Naive thymus-derived CD4-positive, alpha-beta T cell (primary cell): ENCODE results near the gene TRMT2A. TPM values are rescaled to one million over a fixed set of nuclear protein-coding genes. Genes with fewer than 3 reads are reported as not detected.
A peak's percentile ranks its signal among the peaks of the same experiment; 100 is the strongest.

Experiments
- ATAC-seq: fragments of 150-1000 bp; cut with Tn5 transposase; 2 replicates; pipeline ENCODE4 v1.10.0; 2021; ENCODE audit warnings: mild to moderate bottlenecking, moderate library complexity
- CTCF ChIA-PET: fragments of 350-600 bp; sonication (Branson Sonifier 250); formaldehyde crosslinking; loops from one replicate; lab custom pipeline; 2021; ENCODE audit warnings: antibody characterized with exemption; lab: Charles Lee
- POLR2A ChIA-PET: fragments of 350-600 bp; sonication (Branson Sonifier 250); formaldehyde crosslinking; loops from one replicate; lab custom pipeline; 2021; ENCODE audit warnings: antibody characterized with exemption, inconsistent platforms; lab: Charles Lee
- DNase-seq, 9 donors: peaks; one replicate each; pipeline versions ENCODE4 v3.0.0 to v3.0.0-alpha.2; 2020 to 2022; ENCODE audit warnings: mixed read lengths in 1 of 9
- H3K27ac ChIP-seq: one replicate; pipeline ENCODE4 v1.7.0; 2013; ENCODE audit warnings: mild to moderate bottlenecking, low read depth, low read length, moderate library complexity
- H3K27me3 ChIP-seq, 2 donors: one replicate each; pipeline ENCODE4 v1.7.0; 2013; ENCODE audit warnings: low read length in 2 of 2, mild to moderate bottlenecking in 2 of 2, moderate library complexity in 2 of 2; ENCODE audit not compliant: control insufficient read depth in 2 of 2, insufficient read depth in 2 of 2
- H3K36me3 ChIP-seq, 3 experiments: 1 replicate in 2 of 3; 2 replicates in 1 of 3; pipeline ENCODE4 v1.7.0; 2013; ENCODE audit warnings: low read length in 3 of 3, mild to moderate bottlenecking in 3 of 3, moderate library complexity in 1 of 3; ENCODE audit not compliant: insufficient read depth in 3 of 3, control insufficient read depth in 2 of 3
- H3K4me1 ChIP-seq, 2 donors: one replicate each; pipeline ENCODE4 v1.7.0; 2013; ENCODE audit warnings: low read length in 2 of 2, mild to moderate bottlenecking in 2 of 2, moderate library complexity in 1 of 2; ENCODE audit not compliant: control insufficient read depth in 2 of 2, insufficient read depth in 2 of 2
- H3K4me3 ChIP-seq: 2 replicates; pipeline ENCODE4 v1.7.0; 2013; ENCODE audit warnings: mild to moderate bottlenecking, low read length
- H3K9me3 ChIP-seq, 3 experiments: 1 replicate in 2 of 3; 2 replicates in 1 of 3; pipeline ENCODE4 v1.7.0; 2013; ENCODE audit warnings: low read length in 3 of 3; ENCODE audit not compliant: control insufficient read depth in 2 of 3
- H3K27ac Mint-ChIP-seq, 9 donors: one replicate each; pipeline ENCODE4 v1.8.0; 2020 to 2022; ENCODE audit warnings: mixed read lengths in 9 of 9, mild to moderate bottlenecking in 8 of 9, moderate library complexity in 5 of 9, inconsistent platforms in 2 of 9
- H3K27me3 Mint-ChIP-seq, 5 donors: one replicate each; pipeline ENCODE4 v1.8.0; 2021 to 2022; ENCODE audit warnings: mixed read lengths in 5 of 5, mild to moderate bottlenecking in 1 of 5
- H3K36me3 Mint-ChIP-seq, 5 donors: one replicate each; pipeline ENCODE4 v1.8.0; 2020 to 2022; ENCODE audit warnings: mixed read lengths in 5 of 5, mild to moderate bottlenecking in 3 of 5, inconsistent platforms in 1 of 5
- H3K4me1 Mint-ChIP-seq, 7 donors: one replicate each; pipeline ENCODE4 v1.8.0; 2020 to 2022; ENCODE audit warnings: mixed read lengths in 7 of 7, mild to moderate bottlenecking in 3 of 7, inconsistent platforms in 1 of 7
- H3K4me3 Mint-ChIP-seq, 10 donors: one replicate each; pipeline ENCODE4 v1.8.0; 2020 to 2022; ENCODE audit warnings: mild to moderate bottlenecking in 10 of 10, mixed read lengths in 10 of 10, moderate library complexity in 6 of 10, inconsistent platforms in 2 of 10
- H3K9me3 Mint-ChIP-seq, 11 donors: one replicate each; pipeline ENCODE4 v1.8.0; 2020 to 2022; ENCODE audit warnings: mixed read lengths in 11 of 11, mild to moderate bottlenecking in 4 of 11, inconsistent platforms in 1 of 11, moderate library complexity in 1 of 11
- intact Hi-C, 2 donors: fragments of 100-400 bp; cut with micrococcal nuclease; formaldehyde crosslinking; loops; one replicate each; pipeline ENCODE4 v1.15.1; 2023
- polyA plus RNA-seq, 2 donors: library from polyadenylated mRNA; unstranded; fragments of 300-500 nt; fragmentation: Illumina TruSeq; gene quantifications; one replicate each; pipeline ENCODE4 v1.2.3, GENCODE V29; 2021
- total RNA-seq, 6 experiments: library from RNA in 5 of 6; stranded (reverse) in 5 of 6; gene quantifications; 1 replicate in 5 of 6; 2 replicates in 1 of 6; pipeline ENCODE4 v1.2.3 and lab custom pipeline; 2021 to 2026

Gene TRMT2A
- total and polyA plus RNA-seq, 7 experiments from 2014 or later = 30.0 to 134 (median 94.7) TPM

- H3K4me3 Mint-ChIP-seq = peak overlapping the region in 1 of 10 donors; percentile 26
- DNase-seq (no peak), ATAC-seq (no peak)
- no peaks in the 10 kb centered on the region for H3K27me3 Mint-ChIP-seq
- Histone ChIP-seq H3K36me3 (peaks cover 0 to 87% (median 9%) of the 10 kb centered on the region in 3 experiments), H3K4me3 (no peak overlapping the region), H3K9me3 (no peaks in the 10 kb centered on the region), H3K27ac (peak overlapping the region; percentile 50), H3K27me3 (no peaks in the 10 kb centered on the region), H3K4me1 (peaks cover 14 to 18% of the 10 kb centered on the region in 2 donors)
- peaks cover 12 to 31% (median 19%) of the 10 kb centered on the region in 7 donors for H3K4me1 Mint-ChIP-seq
- intact Hi-C loops = loop anchor here in 1 of 2 donors (1.0 to 10.0 kb wide), 2 partner anchors 142 to 967 kb away; partner anchors contain the start of gene ESS2
- H3K36me3 Mint-ChIP-seq = peaks cover 0 to 15% (median 6%) of the 10 kb centered on the region in 5 donors
- POLR2A ChIA-PET = interaction anchor here (0.5 kb wide), 1 partner anchor 65 kb away, joined by 7 read pairs; no protein-coding TSS in a partner anchor
- peak overlapping the region in 8 of 9 donors; percentile 34 to 88 (median 74) for H3K27ac Mint-ChIP-seq
- H3K9me3 Mint-ChIP-seq = no peaks in the 10 kb centered on the region
- CTCF ChIA-PET = no interaction called here
Measured at GRCh38 chr22:20111689-20112622, 5.1 kb downstream of the TRMT2A start.

- H3K27ac ChIP-seq = peak overlapping the region; percentile 50
Measured at GRCh38 chr22:20111045-20111688, 5.9 kb downstream of the TRMT2A start.

GRCh38 chr22:20110359-20110985 lies 6.6 kb downstream of the TRMT2A start:
- H3K27me3 Mint-ChIP-seq = no peaks in the 10 kb centered on the region
- intact Hi-C loops = loop anchor here in 1 of 2 donors (10.0 kb wide), 1 partner anchor 966 kb away; the partner anchor contains the start of gene ESS2
- H3K27me3 ChIP-seq = no peaks in the 10 kb centered on the region
- H3K9me3 ChIP-seq = no peaks in the 10 kb centered on the region
- ChIA-PET POLR2A (no interaction called here), CTCF (interaction anchor here (1.0 to 1.2 kb wide), 2 partner anchors 9 to 92 kb away, joined by 3 to 4 read pairs; no protein-coding TSS in a partner anchor)
- H3K9me3 Mint-ChIP-seq = no peaks in the 10 kb centered on the region
- H3K4me3 ChIP-seq = no peak overlapping the region
- DNase-seq (no peak), ATAC-seq (no peak)
- no peak overlapping the region for H3K4me3 Mint-ChIP-seq
- peaks cover 0 to 97% (median 11%) of the 10 kb centered on the region in 3 experiments for H3K36me3 ChIP-seq
- H3K4me1 ChIP-seq = peaks cover 4 to 10% of the 10 kb centered on the region in 2 donors
- H3K4me1 Mint-ChIP-seq = peaks cover 5 to 27% (median 13%) of the 10 kb centered on the region in 7 donors
- H3K27ac ChIP-seq = peak overlapping the region; percentile 50
- H3K27ac Mint-ChIP-seq = peak overlapping the region in 7 of 9 donors; percentile 28 to 88 (median 54)
- H3K36me3 Mint-ChIP-seq = peaks cover 0 to 13% (median 6%) of the 10 kb centered on the region in 5 donors

More at GRCh38 chr22:20111045-20111688, 5.9 kb downstream of the TRMT2A start:
- Histone ChIP-seq H3K4me1 (peaks cover 11 to 17% of the 10 kb centered on the region in 2 donors), H3K27me3 (no peaks in the 10 kb centered on the region), H3K36me3 (peaks cover 0 to 94% (median 11%) of the 10 kb centered on the region in 3 experiments), H3K9me3 (no peaks in the 10 kb centered on the region), H3K4me3 (no peak overlapping the region)
- Mint-ChIP-seq H3K36me3 (peaks cover 0 to 13% (median 6%) of the 10 kb centered on the region in 5 donors), H3K27me3 (no peaks in the 10 kb centered on the region), H3K4me3 (no peak overlapping the region), H3K27ac (peak overlapping the region; percentile 28 to 88 (median 64)), H3K9me3 (no peaks in the 10 kb centered on the region), H3K4me1 (peaks cover 8 to 29% (median 13%) of the 10 kb centered on the region in 7 donors)
- intact Hi-C loops = loop anchor here in 1 of 2 donors (1.0 to 10.0 kb wide), 2 partner anchors 141 to 966 kb away; partner anchors contain the start of gene ESS2
- POLR2A ChIA-PET = no interaction called here
- DNase-seq = peak in 2 of 9 donors; percentile 17 to 24
- CTCF ChIA-PET = interaction anchor here (1.2 kb wide), 1 partner anchor 93 kb away, joined by 3 read pairs; no protein-coding TSS in a partner anchor
- peak; percentile 70 for ATAC-seq

DNA sequence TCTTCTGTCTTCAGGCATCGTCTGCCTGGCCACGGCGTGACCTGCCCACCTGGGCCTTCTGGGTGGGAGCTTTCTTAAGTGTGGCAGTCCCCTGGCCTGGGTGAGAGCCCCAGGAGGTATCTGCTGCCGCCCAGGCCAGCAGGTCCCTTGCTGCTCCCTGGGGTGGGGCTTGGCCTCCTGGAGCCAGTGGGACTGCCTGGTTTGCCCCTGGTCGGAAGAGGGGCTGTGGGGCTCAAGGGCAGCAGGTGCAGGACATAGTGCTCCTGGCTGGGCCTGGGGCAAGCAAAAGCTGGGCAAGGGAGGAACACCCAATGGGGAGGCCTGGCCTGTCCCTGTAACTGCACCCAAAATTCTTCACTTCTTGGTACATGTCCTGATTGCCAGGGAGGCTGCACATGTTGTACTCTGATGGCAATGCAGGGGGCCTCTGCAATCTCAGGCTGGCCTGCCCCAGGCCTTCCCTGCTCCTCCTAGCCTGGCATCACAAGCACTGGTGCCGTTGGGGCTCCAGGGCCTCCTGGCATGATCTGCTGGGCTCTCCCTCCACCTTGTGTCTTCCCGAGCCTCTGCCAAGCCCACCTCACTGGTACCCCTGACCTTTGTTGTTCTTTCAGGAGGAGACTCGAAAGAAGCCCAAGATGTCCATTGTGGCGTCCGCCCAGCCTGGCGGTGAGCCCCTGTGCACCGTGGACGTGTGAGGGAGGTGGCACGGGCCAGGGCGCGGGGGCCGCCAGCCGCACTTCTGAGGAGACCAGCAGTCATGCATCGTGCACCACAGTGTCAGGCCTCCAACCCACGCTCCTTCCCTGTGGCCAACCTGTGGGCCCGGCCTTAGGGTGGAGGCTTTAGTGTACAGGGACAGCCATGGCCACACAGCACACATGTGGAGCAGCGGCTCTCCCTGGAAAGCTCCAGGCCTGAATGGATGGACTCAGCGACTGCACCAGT lies 7.3 kb downstream of the TRMT2A start:
- intact Hi-C loops = loop anchor here in 1 of 2 donors (10.0 kb wide), 1 partner anchor 965 kb away; the partner anchor contains the start of gene ESS2

DNA sequence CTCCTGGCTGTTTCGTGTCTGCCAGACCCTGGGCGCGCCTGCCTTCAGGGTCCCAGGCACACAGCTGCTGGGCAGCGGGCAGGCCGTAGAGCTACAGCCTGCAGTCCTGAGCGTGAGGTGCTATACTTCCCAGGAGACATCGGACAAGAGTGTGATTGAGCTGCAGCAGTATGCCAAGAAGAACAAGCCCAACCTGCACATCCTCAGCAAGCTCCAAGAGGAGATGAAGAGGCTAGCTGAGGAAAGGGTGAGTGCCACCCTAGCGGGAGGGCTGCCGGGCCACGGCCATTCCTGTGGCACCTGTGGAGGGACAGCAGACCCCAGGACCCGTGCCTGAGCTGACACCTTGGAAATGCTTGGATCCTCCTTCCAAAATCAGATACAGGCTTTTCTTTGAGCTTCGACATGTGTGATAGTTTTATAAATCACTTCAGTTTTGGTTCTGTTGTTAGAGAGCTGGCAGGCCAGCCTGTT lies 8.2 kb downstream of the TRMT2A start:
- Histone ChIP-seq H3K9me3 (no peaks in the 10 kb centered on the region), H3K4me1 (peaks cover 0 to 6% of the 10 kb centered on the region in 2 donors), H3K27me3 (no peaks in the 10 kb centered on the region), H3K4me3 (no peak overlapping the region), H3K27ac (no peak overlapping the region), H3K36me3 (peaks cover 0 to 88% (median 6%) of the 10 kb centered on the region in 3 experiments)
- Mint-ChIP-seq H3K4me3 (no peak overlapping the region), H3K9me3 (no peaks in the 10 kb centered on the region), H3K4me1 (peaks cover 0 to 15% (median 8%) of the 10 kb centered on the region in 7 donors), H3K36me3 (peaks cover 0 to 7% (median 6%) of the 10 kb centered on the region in 5 donors), H3K27ac (peak overlapping the region in 5 of 9 donors; percentile 16 to 57 (median 34)), H3K27me3 (no peaks in the 10 kb centered on the region)
- DNase-seq (no peak), ATAC-seq (no peak)
- intact Hi-C loops = no loop called here
- ChIA-PET POLR2A (no interaction called here), CTCF (interaction anchor here (0.6 kb wide), 2 partner anchors 12 to 470 kb away, joined by 4 to 8 read pairs; no protein-coding TSS in a partner anchor)

More for the DNA sequence above, 7.3 kb downstream of the TRMT2A start:
- no peaks in the 10 kb centered on the region for H3K9me3 Mint-ChIP-seq
- peak overlapping the region; percentile 22 for H3K27ac ChIP-seq
- H3K27me3 ChIP-seq = no peaks in the 10 kb centered on the region
- ChIA-PET POLR2A (interaction anchor here (0.6 kb wide), 1 partner anchor 31 kb away, joined by 3 read pairs; no protein-coding TSS in a partner anchor), CTCF (interaction anchor here (0.6 to 1.0 kb wide), 2 partner anchors 8 to 11 kb away, joined by 4 to 8 read pairs; no protein-coding TSS in a partner anchor)
- H3K4me1 ChIP-seq = peaks cover 0 to 6% of the 10 kb centered on the region in 2 donors
- no peak for DNase-seq
- H3K36me3 Mint-ChIP-seq = peaks cover 0 to 10% (median 6%) of the 10 kb centered on the region in 5 donors
- peaks cover 0 to 95% (median 11%) of the 10 kb centered on the region in 3 experiments for H3K36me3 ChIP-seq
- ATAC-seq = no peak
- no peak overlapping the region for H3K4me3 Mint-ChIP-seq
- no peak overlapping the region for H3K4me3 ChIP-seq
- no peaks in the 10 kb centered on the region for H3K27me3 Mint-ChIP-seq
- H3K27ac Mint-ChIP-seq = peak overlapping the region in 3 of 9 donors; percentile 38 to 62 (median 49)
- H3K4me1 Mint-ChIP-seq = peaks cover 0 to 21% (median 8%) of the 10 kb centered on the region in 7 donors
- H3K9me3 ChIP-seq = no peaks in the 10 kb centered on the region
